H9 (cell line): ENCODE data around the gene ERP44. TPM values are rescaled to one million over a fixed set of nuclear protein-coding genes. Genes with fewer than 3 reads are reported as not detected.

Experiments used
- DNase-seq: peaks from one replicate; pipeline ENCODE4 v3.0.0-alpha.2; 2017
- H2AFZ ChIP-seq: one replicate; pipeline ENCODE4 v1.6.1; 2013; ENCODE audit warnings: mild to moderate bottlenecking, low read length, control low read depth, moderate library complexity
- H2AK5ac ChIP-seq: 2 replicates; pipeline ENCODE4 v1.6.1; 2013; ENCODE audit warnings: low read length, control low read depth, mixed read lengths; ENCODE audit not compliant: insufficient read length
- H2BK120ac ChIP-seq: one replicate; pipeline ENCODE4 v1.6.1; 2013; ENCODE audit warnings: low read depth, mild to moderate bottlenecking, low read length, control low read depth, inconsistent platforms; ENCODE audit not compliant: poor library complexity, severe bottlenecking
- H2BK12ac ChIP-seq: 2 replicates; pipeline ENCODE4 v1.6.1; 2013; ENCODE audit warnings: low read length, control low read depth, mixed read lengths, low read depth; ENCODE audit not compliant: insufficient read length
- H2BK15ac ChIP-seq: 2 replicates; pipeline ENCODE4 v1.6.1; 2013; ENCODE audit warnings: low read depth, low read length, control low read depth
- H2BK20ac ChIP-seq: one replicate; pipeline ENCODE4 v1.6.1; 2013; ENCODE audit warnings: low read depth, mild to moderate bottlenecking, low read length, control low read depth, inconsistent platforms; ENCODE audit not compliant: poor library complexity, severe bottlenecking
- H2BK5ac ChIP-seq: 2 replicates; pipeline ENCODE4 v1.6.1; 2013; ENCODE audit warnings: low read length, control low read depth, mixed read lengths; ENCODE audit not compliant: insufficient read length
- H3K14ac ChIP-seq: 2 replicates; pipeline ENCODE4 v1.6.1; 2013; ENCODE audit warnings: low read length, control low read depth; ENCODE audit not compliant: insufficient read depth
- H3K18ac ChIP-seq: 2 replicates; pipeline ENCODE4 v1.6.1; 2013; ENCODE audit warnings: low read depth, mild to moderate bottlenecking, mixed read lengths, low read length, control low read depth; ENCODE audit not compliant: insufficient read length
- H3K23ac ChIP-seq: 2 replicates; pipeline ENCODE4 v1.6.1; 2013; ENCODE audit warnings: low read length, control low read depth, mixed read lengths, low read depth; ENCODE audit not compliant: insufficient read length
- H3K23me2 ChIP-seq: 2 replicates; pipeline ENCODE4 v1.6.1; 2013; ENCODE audit warnings: low read depth, mild to moderate bottlenecking, mixed read lengths, low read length, control low read depth; ENCODE audit not compliant: insufficient read length, poor library complexity, severe bottlenecking
- H3K27ac ChIP-seq: 2 replicates; pipeline ENCODE4 v1.5.1; 2013; ENCODE audit warnings: low read length, control low read depth, mixed read lengths, low read depth; ENCODE audit not compliant: insufficient read length
- H3K27me3 ChIP-seq: 2 replicates; pipeline ENCODE4 v1.6.1; 2013; ENCODE audit warnings: low read length, control low read depth, inconsistent platforms; ENCODE audit not compliant: insufficient read depth
- H3K4ac ChIP-seq: 2 replicates; pipeline ENCODE4 v1.6.1; 2013; ENCODE audit warnings: low read depth, mild to moderate bottlenecking, control low read depth, inconsistent platforms, low read length, moderate library complexity
- H3K4me1 ChIP-seq: 2 replicates; pipeline ENCODE4 v1.6.1; 2013; ENCODE audit warnings: low read length, control low read depth, inconsistent platforms; ENCODE audit not compliant: insufficient read depth
- H3K4me2 ChIP-seq: 2 replicates; pipeline ENCODE4 v1.6.1; 2013; ENCODE audit warnings: low read length, control low read depth, mixed read lengths; ENCODE audit not compliant: insufficient read length, insufficient read depth
- H3K56ac ChIP-seq: 2 replicates; pipeline ENCODE4 v1.6.1; 2013; ENCODE audit warnings: low read depth, mild to moderate bottlenecking, mixed read lengths, low read length, control low read depth; ENCODE audit not compliant: insufficient read length
- H3K79me1 ChIP-seq: 2 replicates; pipeline ENCODE4 v1.6.1; 2013; ENCODE audit warnings: low read depth, mild to moderate bottlenecking, moderate library complexity, low read length, control low read depth, inconsistent platforms; ENCODE audit not compliant: insufficient read depth, poor library complexity, severe bottlenecking
- H3K79me2 ChIP-seq: 2 replicates; pipeline ENCODE4 v1.6.1; 2013; ENCODE audit warnings: low read length, control low read depth, inconsistent platforms; ENCODE audit not compliant: insufficient read depth
- H3K9ac ChIP-seq: 2 replicates; pipeline ENCODE4 v1.6.1; 2013; ENCODE audit warnings: low read length, control low read depth, mixed read lengths; ENCODE audit not compliant: insufficient read length; ENCODE audit errors: extremely low read depth
- H3K9me3 ChIP-seq: one replicate; pipeline ENCODE4 v1.6.1; 2013; ENCODE audit warnings: low read depth, low read length, inconsistent platforms; ENCODE audit not compliant: control insufficient read depth
- H3T11ph ChIP-seq: one replicate; pipeline ENCODE4 v1.6.1; 2013; ENCODE audit warnings: mild to moderate bottlenecking, low read length, control low read depth, inconsistent platforms
- H4K20me1 ChIP-seq: one replicate; pipeline ENCODE4 v1.6.1; 2013; ENCODE audit not compliant: control insufficient read depth, insufficient read length, insufficient read depth
- H4K5ac ChIP-seq: 2 replicates; pipeline ENCODE4 v1.6.1; 2013; ENCODE audit warnings: low read depth, mild to moderate bottlenecking, mixed read lengths, low read length, control low read depth; ENCODE audit not compliant: insufficient read length
- H4K8ac ChIP-seq: replicated peaks from 2 replicates; pipeline ENCODE4 v1.6.1; 2013; ENCODE audit warnings: low read length, control low read depth, mixed read lengths, low read depth; ENCODE audit not compliant: insufficient read length
- H4K91ac ChIP-seq: 2 replicates; pipeline ENCODE4 v1.6.1; 2013; ENCODE audit warnings: low read depth, mild to moderate bottlenecking, moderate library complexity, mixed read lengths, low read length, control low read depth; ENCODE audit not compliant: insufficient read length
- H3K27ac Mint-ChIP-seq, 3 experiments: 2 replicates in 2 of 3; 3 replicates in 1 of 3; pipeline ENCODE4 v1.8.0; 2020 to 2021; ENCODE audit warnings: mixed read lengths in 3 of 3, mild to moderate bottlenecking in 1 of 3, moderate library complexity in 1 of 3
- H3K27me3 Mint-ChIP-seq: 2 replicates; pipeline ENCODE4 v1.8.0; 2021; ENCODE audit warnings: low read depth, mild to moderate bottlenecking, moderate library complexity, mixed read lengths
- H3K36me3 Mint-ChIP-seq, 3 experiments: 2 replicates in 2 of 3; 3 replicates in 1 of 3; pipeline ENCODE4 v1.8.0; 2020 to 2021; ENCODE audit warnings: low read depth in 3 of 3, mixed read lengths in 3 of 3; ENCODE audit not compliant: insufficient read depth in 1 of 3
- H3K4me1 Mint-ChIP-seq, 2 experiments: 2 replicates each; pipeline ENCODE4 v1.8.0; 2020; ENCODE audit warnings: mixed read lengths in 2 of 2
- H3K4me3 Mint-ChIP-seq, 2 experiments: 2 replicates in 1 of 2; 3 replicates in 1 of 2; pipeline ENCODE4 v1.8.0; 2020 to 2021; ENCODE audit warnings: mild to moderate bottlenecking in 2 of 2, mixed read lengths in 2 of 2, moderate library complexity in 1 of 2
- H3K9me3 Mint-ChIP-seq, 2 experiments: 2 replicates in 1 of 2; 3 replicates in 1 of 2; pipeline ENCODE4 v1.8.0; 2020; ENCODE audit warnings: mild to moderate bottlenecking in 2 of 2, mixed read lengths in 2 of 2, moderate library complexity in 1 of 2
- WGBS: extraction: QIAGEN DNeasy Blood & Tissue Kit; methylation state at CpG from one replicate; pipeline ENCODE4 v1.1.7; 2013; ENCODE audit warnings: missing lambda C conversion rate, low lambda C conversion rate, mixed read lengths; ENCODE audit not compliant: insufficient read length; ENCODE audit errors: extremely low coverage; 5-methylcytosine and 5-hydroxymethylcytosine counted together
- total RNA-seq: library from RNA; stranded (reverse); gene quantifications from 2 replicates; pipeline ENCODE4 v1.2.1, GENCODE V29; 2021
- TF ChIP-seq, protein P1 (sequence below): fragments of 200-600 bp; sonication (generic); conservative IDR thresholded peaks from 3 replicates; pipeline ENCODE4 v1.8.0; 2021; ENCODE audit warnings: antibody characterized with exemption, mild to moderate bottlenecking

The ERP44 gene
- total RNA-seq, 1 experiment from 2014 or later, result 15.4 TPM

DNA sequence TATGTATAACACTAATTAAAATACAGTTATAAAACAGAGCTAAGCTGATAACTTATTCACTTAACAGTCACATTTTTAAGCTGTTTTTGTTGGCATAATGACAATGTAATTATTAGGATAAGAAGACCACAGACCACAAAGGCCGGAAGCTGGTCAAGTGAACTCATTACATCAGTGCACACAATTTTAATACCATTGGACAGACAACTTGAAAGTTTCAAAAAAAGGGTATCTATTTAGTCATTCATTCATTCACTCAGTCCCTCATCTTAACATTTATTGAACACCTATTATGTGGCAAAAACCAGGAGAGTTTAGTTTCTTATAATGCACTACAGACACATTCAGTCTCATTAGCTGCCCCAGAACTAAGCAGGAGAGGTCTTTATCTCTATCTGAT, 11.6 kb downstream of the ERP44 start:
- no peaks in the 10 kb centered on the region for H4K20me1 ChIP-seq
- H3K36me3 Mint-ChIP-seq, result no peaks in the 10 kb centered on the region

More for the DNA sequence above, 11.6 kb downstream of the ERP44 start:
- H4K91ac ChIP-seq, result no peak overlapping the region
- H3K9ac ChIP-seq, result no peak overlapping the region
- Mint-ChIP-seq H3K4me3 (no peak overlapping the region), H3K9me3 (no peaks in the 10 kb centered on the region), H3K27ac (no peak overlapping the region), H3K27me3 (no peaks in the 10 kb centered on the region), H3K4me1 (peaks cover 17 to 27% of the 10 kb centered on the region in 2 experiments)
- H3K9me3 ChIP-seq, result no peaks in the 10 kb centered on the region
- H3K18ac ChIP-seq, result no peak overlapping the region
- no peak overlapping the region for H2AFZ ChIP-seq
- no peaks in the 10 kb centered on the region for H3K27me3 ChIP-seq
- H3K4ac ChIP-seq, result no peak overlapping the region
- H3K27ac ChIP-seq, result no peak overlapping the region
- no peak overlapping the region for H3K4me2 ChIP-seq
- 0 out of 2 replicates have a peak, but pooled peaks cover 1% of the 10 kb centered on the region for H3K79me2 ChIP-seq
- H2BK120ac ChIP-seq, result no peak overlapping the region
- H2BK20ac ChIP-seq, result no peak overlapping the region
- H3K79me1 ChIP-seq, result no peaks in the 10 kb centered on the region
- TF ChIP-seq, protein P1, sequence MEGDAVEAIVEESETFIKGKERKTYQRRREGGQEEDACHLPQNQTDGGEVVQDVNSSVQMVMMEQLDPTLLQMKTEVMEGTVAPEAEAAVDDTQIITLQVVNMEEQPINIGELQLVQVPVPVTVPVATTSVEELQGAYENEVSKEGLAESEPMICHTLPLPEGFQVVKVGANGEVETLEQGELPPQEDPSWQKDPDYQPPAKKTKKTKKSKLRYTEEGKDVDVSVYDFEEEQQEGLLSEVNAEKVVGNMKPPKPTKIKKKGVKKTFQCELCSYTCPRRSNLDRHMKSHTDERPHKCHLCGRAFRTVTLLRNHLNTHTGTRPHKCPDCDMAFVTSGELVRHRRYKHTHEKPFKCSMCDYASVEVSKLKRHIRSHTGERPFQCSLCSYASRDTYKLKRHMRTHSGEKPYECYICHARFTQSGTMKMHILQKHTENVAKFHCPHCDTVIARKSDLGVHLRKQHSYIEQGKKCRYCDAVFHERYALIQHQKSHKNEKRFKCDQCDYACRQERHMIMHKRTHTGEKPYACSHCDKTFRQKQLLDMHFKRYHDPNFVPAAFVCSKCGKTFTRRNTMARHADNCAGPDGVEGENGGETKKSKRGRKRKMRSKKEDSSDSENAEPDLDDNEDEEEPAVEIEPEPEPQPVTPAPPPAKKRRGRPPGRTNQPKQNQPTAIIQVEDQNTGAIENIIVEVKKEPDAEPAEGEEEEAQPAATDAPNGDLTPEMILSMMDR, result no peak
- no peak overlapping the region for H2BK15ac ChIP-seq
- H3K23ac ChIP-seq, result no peak overlapping the region
- no peak for DNase-seq
- H2BK12ac ChIP-seq, result no peak overlapping the region
- no peak overlapping the region for H3T11ph ChIP-seq
- no peak overlapping the region for H2BK5ac ChIP-seq
- no peak overlapping the region for H4K8ac ChIP-seq
- no peak overlapping the region for H3K56ac ChIP-seq
- no peak overlapping the region for H2AK5ac ChIP-seq
- no peak overlapping the region for H3K14ac ChIP-seq
- peaks cover 2% of the 10 kb centered on the region; the same call in 1 of the 2 replicates for H3K4me1 ChIP-seq
- no peaks in the 10 kb centered on the region for H3K23me2 ChIP-seq
- WGBS, result no CpG with 5 or more reads among the region's 1 CpG
- no peak overlapping the region for H4K5ac ChIP-seq
